ENCODE measurements around the gene OR2A25. TPM values are rescaled to one million over a fixed set of nuclear protein-coding genes. Genes with fewer than 3 reads are reported as not detected.

OR2A25 gene
- total RNA-seq, 2 experiments from 2014 or later = not detected

GRCh38 chr7:144086730-144087129 is 17.1 kb downstream of the OR2A25 start:
- no peak for ATAC-seq
- ChIA-PET CTCF (no interaction called here), POLR2A (no interaction called here)
- Mint-ChIP-seq H3K27me3 (ENCODE audit: low read depth) (peaks cover 4% of the 10 kb centered on the region), H3K36me3 (ENCODE audit: low read depth) (no peaks in the 10 kb centered on the region), H3K4me3 (no peak overlapping the region), H3K27ac (no peak overlapping the region), H3K4me1 (ENCODE audit: low read depth) (no peaks in the 10 kb centered on the region), H3K9me3 (ENCODE audit: insufficient read depth) (peaks cover 4% of the 10 kb centered on the region)
- DNase-seq = no peak

DNA sequence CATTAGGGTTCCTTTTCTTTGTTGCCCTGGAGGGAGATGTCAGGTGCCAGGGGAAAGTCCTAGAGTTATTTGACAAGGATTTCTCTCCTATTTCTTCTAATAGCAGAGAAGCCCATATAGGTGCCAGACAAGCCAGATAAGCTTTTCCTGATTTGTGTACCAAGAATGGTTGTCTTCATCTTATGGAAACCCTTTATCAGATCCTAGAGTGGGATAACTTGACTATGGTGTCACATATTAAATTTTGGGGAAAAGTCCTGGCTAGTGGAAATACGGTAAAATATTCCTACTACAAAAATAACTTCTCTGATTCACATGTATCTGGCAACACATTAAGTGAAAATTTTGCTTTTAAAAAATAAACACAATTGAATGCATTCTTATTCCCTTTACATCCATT is 17.6 kb downstream of the OR2A25 start:
- ATAC-seq = no peak
- H3K4me1 Mint-ChIP-seq (ENCODE audit: low read depth) = no peaks in the 10 kb centered on the region
- no peak overlapping the region for H3K4me3 Mint-ChIP-seq
- no peak overlapping the region for H3K27ac Mint-ChIP-seq
- ChIA-PET CTCF (no interaction called here), POLR2A (no interaction called here)
- H3K27me3 Mint-ChIP-seq (ENCODE audit: low read depth) = peaks cover 4% of the 10 kb centered on the region
- DNase-seq = no peak
- H3K36me3 Mint-ChIP-seq (ENCODE audit: low read depth) = no peaks in the 10 kb centered on the region
- peaks cover 4% of the 10 kb centered on the region for H3K9me3 Mint-ChIP-seq (ENCODE audit: insufficient read depth)

DNA sequence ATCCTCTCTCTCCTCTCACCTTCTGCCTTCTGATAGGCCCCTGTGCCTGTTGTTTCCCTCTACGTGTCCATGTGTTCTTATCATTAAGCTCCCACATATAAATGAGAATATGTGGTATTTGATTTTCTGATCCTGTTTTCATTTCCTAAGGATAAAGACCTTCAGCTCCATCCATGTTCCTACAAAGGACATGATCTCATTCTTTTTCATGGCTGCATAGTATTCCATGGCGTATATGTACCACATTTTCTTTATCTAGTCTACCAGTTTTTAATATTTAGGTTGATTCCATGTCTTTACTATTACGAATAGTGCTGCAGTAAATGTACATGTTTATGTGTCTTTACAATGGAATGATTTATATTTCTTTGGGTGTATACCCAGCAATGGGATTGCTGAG is 21.1 kb downstream of the OR2A25 start:
- no peaks in the 10 kb centered on the region for H3K4me1 Mint-ChIP-seq (ENCODE audit: low read depth)
- peaks cover 4% of the 10 kb centered on the region for H3K9me3 Mint-ChIP-seq (ENCODE audit: insufficient read depth)
- H3K27ac Mint-ChIP-seq = no peak overlapping the region
- no peak overlapping the region for H3K4me3 Mint-ChIP-seq
- ChIA-PET CTCF (no interaction called here), POLR2A (no interaction called here)
- DNase-seq = no peak
- ATAC-seq = no peak
- H3K36me3 Mint-ChIP-seq (ENCODE audit: low read depth) = no peaks in the 10 kb centered on the region
- peaks cover 4% of the 10 kb centered on the region for H3K27me3 Mint-ChIP-seq (ENCODE audit: low read depth)

- Mint-ChIP-seq H3K4me3 (no peak overlapping the region), H3K4me1 (ENCODE audit: low read depth) (no peaks in the 10 kb centered on the region), H3K9me3 (ENCODE audit: insufficient read depth) (no peaks in the 10 kb centered on the region), H3K27me3 (ENCODE audit: low read depth) (peaks cover 4% of the 10 kb centered on the region), H3K36me3 (ENCODE audit: low read depth) (no peaks in the 10 kb centered on the region), H3K27ac (no peak overlapping the region)
- ChIA-PET POLR2A (no interaction called here), CTCF (interaction anchor here (2.0 kb wide), 1 partner anchor 29 kb away, joined by 7 read pairs; no protein-coding TSS in a partner anchor)
- no peak for DNase-seq
- ATAC-seq = no peak
Measured at GRCh38 chr7:144098776-144099175, 29.2 kb downstream of the OR2A25 start.

GRCh38 chr7:144100607-144101006 is 31.0 kb downstream of the OR2A25 start:
- CTCF ChIA-PET = no interaction called here
- POLR2A ChIA-PET = no interaction called here
- DNase-seq = no peak
- Mint-ChIP-seq H3K27ac (no peak overlapping the region), H3K4me3 (no peak overlapping the region), H3K9me3 (ENCODE audit: insufficient read depth) (no peaks in the 10 kb centered on the region), H3K4me1 (ENCODE audit: low read depth) (no peaks in the 10 kb centered on the region), H3K36me3 (ENCODE audit: low read depth) (no peaks in the 10 kb centered on the region), H3K27me3 (ENCODE audit: low read depth) (peaks cover 4% of the 10 kb centered on the region)
- ATAC-seq = no peak

- no peak for ATAC-seq
- ChIA-PET POLR2A (no interaction called here), CTCF (no interaction called here)
- DNase-seq = no peak
- Mint-ChIP-seq H3K4me1 (ENCODE audit: low read depth) (no peaks in the 10 kb centered on the region), H3K4me3 (no peak overlapping the region), H3K9me3 (ENCODE audit: insufficient read depth) (no peaks in the 10 kb centered on the region), H3K36me3 (ENCODE audit: low read depth) (no peaks in the 10 kb centered on the region), H3K27me3 (ENCODE audit: low read depth) (peaks cover 6% of the 10 kb centered on the region), H3K27ac (no peak overlapping the region)
Measured at GRCh38 chr7:144102041-144102440, 32.4 kb downstream of the OR2A25 start.

- no peaks in the 10 kb centered on the region for H3K4me1 Mint-ChIP-seq (ENCODE audit: low read depth)
- H3K27me3 Mint-ChIP-seq (ENCODE audit: low read depth) = peaks cover 4% of the 10 kb centered on the region
- ATAC-seq = no peak
- ChIA-PET POLR2A (no interaction called here), CTCF (no interaction called here)
- no peak overlapping the region for H3K4me3 Mint-ChIP-seq
- H3K9me3 Mint-ChIP-seq (ENCODE audit: insufficient read depth) = no peaks in the 10 kb centered on the region
- DNase-seq = no peak
- no peak overlapping the region for H3K27ac Mint-ChIP-seq
- no peaks in the 10 kb centered on the region for H3K36me3 Mint-ChIP-seq (ENCODE audit: low read depth)
Measured at GRCh38 chr7:144105211-144105610, 35.6 kb downstream of the OR2A25 start.

DNA sequence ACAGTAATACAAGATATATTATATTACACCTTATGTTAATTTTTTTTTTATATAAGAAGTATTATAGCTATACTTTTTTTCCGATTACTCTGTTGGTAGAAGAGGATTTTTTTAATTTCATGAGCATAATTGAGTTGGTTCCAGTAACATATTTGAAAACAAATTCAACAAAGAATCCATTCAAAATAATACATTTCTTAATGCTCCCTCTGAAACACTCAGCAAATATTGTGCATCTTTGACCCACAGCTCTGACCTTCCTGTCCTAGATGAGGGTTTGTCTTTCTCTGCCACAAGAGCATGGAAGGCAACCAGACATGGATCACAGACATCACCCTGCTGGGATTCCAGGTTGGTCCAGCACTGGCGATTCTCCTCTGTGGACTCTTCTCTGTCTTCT is 39.7 kb downstream of the OR2A25 start, which contains the start of gene OR2A2:
Gene OR2A2 (plus strand): TSS at position 301 of the 400 bp plus-strand sequence. CDS start 0 bp downstream, at position 301.
- no peak for DNase-seq
- H3K9me3 Mint-ChIP-seq (ENCODE audit: insufficient read depth) = no peaks in the 10 kb centered on the region
- H3K4me1 Mint-ChIP-seq (ENCODE audit: low read depth) = no peaks in the 10 kb centered on the region
- POLR2A ChIA-PET = no interaction called here
- H3K36me3 Mint-ChIP-seq (ENCODE audit: low read depth) = no peaks in the 10 kb centered on the region
- ATAC-seq = no peak
- CTCF ChIA-PET = no interaction called here
- H3K4me3 Mint-ChIP-seq = no peak within 1 kb of the TSS
- peaks cover 6% of the 10 kb centered on the region for H3K27me3 Mint-ChIP-seq (ENCODE audit: low read depth)
- no peak within 1 kb of the TSS for H3K27ac Mint-ChIP-seq

DNA sequence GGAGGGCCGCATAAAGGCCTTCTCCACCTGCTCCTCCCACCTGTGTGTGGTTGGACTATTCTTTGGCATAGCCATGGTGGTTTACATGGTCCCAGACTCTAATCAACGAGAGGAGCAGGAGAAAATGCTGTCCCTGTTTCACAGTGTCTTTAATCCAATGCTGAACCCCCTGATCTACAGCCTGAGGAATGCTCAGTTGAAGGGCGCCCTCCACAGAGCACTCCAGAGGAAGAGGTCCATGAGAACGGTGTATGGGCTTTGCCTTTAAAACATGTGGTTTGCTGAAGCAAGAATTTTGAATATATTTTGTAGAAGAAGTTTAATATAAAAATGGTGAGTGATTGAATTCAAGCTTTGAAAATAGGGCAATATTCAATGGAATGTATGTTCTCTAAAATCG is 40.7 kb downstream of the OR2A25 start:
- H3K9me3 Mint-ChIP-seq (ENCODE audit: insufficient read depth) = no peaks in the 10 kb centered on the region
- peaks cover 8% of the 10 kb centered on the region for H3K27me3 Mint-ChIP-seq (ENCODE audit: low read depth)
- no peak overlapping the region for H3K4me3 Mint-ChIP-seq
- H3K36me3 Mint-ChIP-seq (ENCODE audit: low read depth) = no peaks in the 10 kb centered on the region
- H3K27ac Mint-ChIP-seq = no peak overlapping the region
- ATAC-seq (no peak), DNase-seq (no peak)
- no peaks in the 10 kb centered on the region for H3K4me1 Mint-ChIP-seq (ENCODE audit: low read depth)
- CTCF ChIA-PET = no interaction called here
- POLR2A ChIA-PET = no interaction called here

GRCh38 chr7:144113651-144114050 is 44.0 kb downstream of the OR2A25 start:
- Mint-ChIP-seq H3K4me3 (no peak overlapping the region), H3K9me3 (ENCODE audit: insufficient read depth) (no peaks in the 10 kb centered on the region), H3K27ac (no peak overlapping the region), H3K4me1 (ENCODE audit: low read depth) (no peaks in the 10 kb centered on the region), H3K27me3 (ENCODE audit: low read depth) (peaks cover 9% of the 10 kb centered on the region), H3K36me3 (ENCODE audit: low read depth) (no peaks in the 10 kb centered on the region)
- ChIA-PET CTCF (interaction anchor here (0.8 to 3.1 kb wide), 2 partner anchors 15 to 37 kb away, joined by 3 to 19 read pairs; no protein-coding TSS in a partner anchor), POLR2A (no interaction called here)
- no peak for DNase-seq
- no peak for ATAC-seq

- Mint-ChIP-seq H3K4me3 (no peak overlapping the region), H3K27ac (no peak overlapping the region), H3K4me1 (ENCODE audit: low read depth) (no peaks in the 10 kb centered on the region), H3K36me3 (ENCODE audit: low read depth) (no peaks in the 10 kb centered on the region), H3K27me3 (ENCODE audit: low read depth) (peaks cover 6% of the 10 kb centered on the region), H3K9me3 (ENCODE audit: insufficient read depth) (no peaks in the 10 kb centered on the region)
- ATAC-seq = no peak
- CTCF ChIA-PET = no interaction called here
- POLR2A ChIA-PET = no interaction called here
- no peak for DNase-seq
Measured at GRCh38 chr7:144118341-144118740, 48.7 kb downstream of the OR2A25 start.

DNA sequence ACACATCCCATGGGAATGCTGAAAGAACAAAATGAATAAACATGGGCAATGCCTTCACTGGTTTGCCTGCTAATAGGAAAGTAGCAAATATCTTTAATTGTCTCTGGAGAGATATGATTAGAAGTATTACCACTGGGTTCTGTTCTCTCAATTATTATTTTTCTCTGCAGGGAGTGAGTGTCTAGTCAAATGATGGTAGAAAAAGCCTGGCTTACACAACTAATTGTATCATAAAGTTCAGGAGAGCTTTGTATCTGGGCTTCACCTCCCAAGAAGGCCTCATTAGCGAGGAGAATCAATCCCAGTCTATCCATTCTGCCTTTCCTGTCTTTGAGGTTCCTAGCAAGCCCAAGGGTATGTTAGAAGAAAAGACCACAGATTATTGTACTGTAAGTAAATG is 53.3 kb downstream of the OR2A25 start, which contains the start of gene OR2A14:
Gene OR2A14 (plus strand): TSS at position 301 of the 400 bp plus-strand sequence. CDS start 5,937 bp downstream, outside the sequence.
- CTCF ChIA-PET = no interaction called here

More for the DNA sequence above, 53.3 kb downstream of the OR2A25 start, which contains the start of gene OR2A14:
- DNase-seq (no peak), ATAC-seq (no peak)
- Mint-ChIP-seq H3K9me3 (ENCODE audit: insufficient read depth) (no peaks in the 10 kb centered on the region), H3K36me3 (ENCODE audit: low read depth) (no peaks in the 10 kb centered on the region), H3K4me1 (ENCODE audit: low read depth) (no peaks in the 10 kb centered on the region), H3K27ac (no peak within 1 kb of the TSS), H3K27me3 (ENCODE audit: low read depth) (no peaks in the 10 kb centered on the region), H3K4me3 (no peak within 1 kb of the TSS)
- POLR2A ChIA-PET = no interaction called here
